Left forelimb (tissue), 1 donor: ENCODE results near the gene DNAJC18.
"Not testable (repeated sequence)": the region's sequence is repeated elsewhere in the genome, so short reads cannot be mapped to it uniquely, and the experiment has no call there.

Source experiments
- DNase-seq: peaks from one replicate; pipeline ENCODE4 v3.0.0-alpha.2; 2018; ENCODE audit warnings: low spot score

The DNAJC18 gene

DNA sequence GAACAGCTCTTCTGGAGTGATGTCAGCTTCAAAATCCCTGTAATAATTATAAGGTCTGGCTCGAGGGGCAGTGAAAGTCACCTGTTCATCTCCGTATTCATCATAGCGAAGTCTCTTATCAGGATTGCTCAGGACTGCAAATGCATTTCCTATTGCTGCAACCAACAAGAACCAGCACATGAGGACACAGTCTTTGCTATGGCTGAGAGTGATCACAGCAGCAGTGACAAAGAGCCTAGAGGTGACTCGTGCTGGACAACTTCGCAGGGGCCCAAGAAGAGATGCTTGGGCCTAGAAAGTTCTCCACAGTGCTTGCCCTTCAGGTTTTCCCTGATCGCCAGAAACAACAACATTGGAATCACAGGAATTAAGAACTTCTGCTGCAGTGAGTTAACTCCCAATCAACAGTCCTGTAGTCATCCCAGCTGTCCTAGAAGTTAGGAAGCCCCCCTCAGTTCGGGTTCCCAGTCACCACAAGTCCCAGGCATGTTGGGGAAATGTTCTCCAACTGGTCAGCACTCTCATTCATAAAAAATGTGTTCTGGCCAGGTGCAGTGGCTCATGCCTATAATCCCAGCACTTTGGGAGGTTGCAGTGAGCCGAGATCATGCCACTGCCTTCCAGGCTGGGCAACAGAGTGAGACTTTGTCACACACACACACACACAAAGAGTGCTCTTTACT lies 13.0 kb downstream of the DNAJC18 start:
- DNase-seq = no peak

DNA sequence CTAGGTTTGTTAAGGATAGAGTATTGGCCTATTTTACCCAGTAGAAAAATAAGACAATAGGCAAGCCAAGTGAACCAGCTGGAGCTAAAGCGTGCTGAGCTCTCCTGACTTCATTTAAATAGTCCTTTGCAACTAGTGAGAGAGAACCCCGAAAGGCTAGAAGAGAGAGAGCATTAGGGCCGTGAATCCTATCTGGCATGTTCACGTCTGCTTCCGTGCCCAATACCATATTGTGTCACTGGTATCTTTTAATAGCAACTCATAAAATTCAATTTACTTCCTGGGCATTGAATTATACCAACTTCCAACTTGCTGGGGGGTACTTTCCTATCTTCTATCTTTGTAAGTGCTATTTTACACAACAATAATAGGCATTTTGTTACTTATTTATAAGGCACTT lies 13.8 kb downstream of the DNAJC18 start:
- DNase-seq = no peak

DNA sequence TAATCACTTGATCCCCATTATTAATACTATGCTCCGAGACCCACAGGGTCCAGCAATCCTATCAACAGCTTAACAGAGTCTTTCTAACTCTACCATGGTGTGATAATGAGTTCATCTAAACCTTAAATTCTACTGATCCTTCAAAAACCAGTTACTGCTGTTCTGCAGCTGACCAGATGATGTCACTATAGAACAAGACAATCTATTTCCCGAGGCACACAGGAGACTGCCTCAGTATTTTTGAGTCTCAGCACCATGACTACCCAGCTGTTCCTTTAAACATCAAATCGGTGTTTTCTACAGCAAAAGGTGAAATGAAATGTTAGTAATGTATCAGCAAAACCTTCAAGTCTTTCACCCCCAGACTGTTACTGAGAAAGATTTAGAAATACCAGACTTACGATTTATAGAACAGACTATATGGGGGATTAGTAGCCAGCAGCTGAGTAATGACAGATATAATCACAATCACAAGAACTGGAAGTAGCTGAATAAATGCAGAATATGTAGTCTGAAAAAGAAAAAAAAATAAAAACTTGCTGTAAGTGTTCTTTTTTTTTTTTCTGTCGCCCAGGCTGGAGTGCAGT lies 16.9 kb downstream of the DNAJC18 start:
- no peak for DNase-seq

DNA sequence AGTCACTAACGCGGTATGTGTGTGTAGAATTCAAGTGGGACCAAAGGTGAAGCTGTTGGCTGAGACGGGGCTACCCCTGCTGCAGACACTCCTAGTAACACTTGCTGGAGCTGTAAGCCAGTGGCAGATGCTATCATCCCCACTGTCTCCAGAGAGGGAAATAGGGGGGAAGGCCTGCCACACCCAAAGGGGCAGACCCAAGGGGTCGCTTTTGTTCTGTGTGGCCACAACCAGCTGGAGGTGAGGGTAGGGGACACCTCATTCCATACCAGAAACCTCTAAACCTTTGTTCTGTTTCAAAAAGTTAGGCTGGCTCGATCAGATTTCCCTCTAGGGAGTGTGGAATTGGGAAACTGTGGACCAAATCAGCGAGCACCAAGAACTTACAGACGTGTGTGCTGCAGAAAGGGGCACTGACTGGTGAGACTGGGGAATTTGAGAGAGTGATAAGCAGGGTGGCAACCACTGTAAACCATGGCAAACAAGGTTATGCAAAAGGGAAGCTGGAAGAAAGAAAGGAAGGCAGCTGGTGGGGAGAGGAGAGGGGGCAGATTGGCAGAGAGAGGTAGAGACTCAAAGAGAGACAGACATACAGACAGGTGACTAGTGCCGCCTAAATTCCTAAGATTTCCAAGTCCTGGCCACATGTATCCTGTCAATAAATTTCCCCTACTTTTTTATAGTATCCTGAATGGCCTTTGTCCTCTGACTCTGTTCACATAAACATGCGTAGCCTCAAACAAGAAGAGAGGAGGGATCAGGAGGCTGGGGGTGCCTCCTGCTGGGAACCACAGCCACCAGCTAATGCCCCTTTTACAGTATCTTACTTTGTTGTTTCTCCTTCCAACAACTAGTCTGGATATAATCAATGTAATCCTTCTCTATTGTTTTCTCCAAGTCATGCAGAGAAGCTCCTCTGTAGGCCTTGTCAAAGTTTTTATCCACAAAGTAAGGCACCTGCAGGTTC lies 19.8 kb downstream of the DNAJC18 start:
- no peak for DNase-seq

DNA sequence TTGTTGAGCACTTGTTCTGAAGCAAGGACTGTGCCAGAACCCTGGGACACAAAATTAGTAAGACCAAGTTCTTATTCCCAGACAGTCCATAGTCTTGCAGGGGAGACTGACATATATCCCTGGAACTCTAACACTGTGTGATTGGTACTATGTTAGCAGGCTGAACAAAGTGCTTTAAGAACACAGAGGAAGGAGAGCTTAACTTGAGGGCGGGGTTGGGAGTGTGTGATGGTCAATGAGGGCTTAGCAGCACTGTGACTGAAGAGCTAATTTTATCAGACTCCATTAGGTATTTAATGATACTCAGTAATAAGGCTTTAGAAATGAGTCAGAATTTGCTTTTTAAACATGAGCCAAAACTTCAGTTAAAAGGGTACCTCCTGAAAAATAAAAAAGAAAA lies 20.5 kb downstream of the DNAJC18 start:
- no peak for DNase-seq

DNA sequence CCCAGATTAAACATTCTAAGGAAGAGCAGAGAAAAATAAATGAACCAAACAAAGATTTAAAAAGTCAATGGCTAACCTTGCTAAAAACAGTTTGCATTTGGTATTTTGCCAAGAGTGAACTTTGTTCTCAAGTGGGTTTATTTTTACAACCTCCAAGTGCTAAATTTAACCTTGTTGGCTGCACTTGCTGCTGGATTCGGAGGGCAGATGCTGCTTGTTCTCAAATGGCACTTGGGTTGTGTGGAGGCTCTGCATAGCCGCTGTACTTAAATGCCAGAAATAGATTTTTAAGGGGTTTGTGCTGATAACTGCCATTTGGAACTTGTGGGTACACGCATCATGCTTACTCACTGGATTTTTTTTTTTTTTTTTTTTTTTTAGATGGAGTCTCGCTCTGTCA lies 22.1 kb downstream of the DNAJC18 start:
- DNase-seq = no peak

DNA sequence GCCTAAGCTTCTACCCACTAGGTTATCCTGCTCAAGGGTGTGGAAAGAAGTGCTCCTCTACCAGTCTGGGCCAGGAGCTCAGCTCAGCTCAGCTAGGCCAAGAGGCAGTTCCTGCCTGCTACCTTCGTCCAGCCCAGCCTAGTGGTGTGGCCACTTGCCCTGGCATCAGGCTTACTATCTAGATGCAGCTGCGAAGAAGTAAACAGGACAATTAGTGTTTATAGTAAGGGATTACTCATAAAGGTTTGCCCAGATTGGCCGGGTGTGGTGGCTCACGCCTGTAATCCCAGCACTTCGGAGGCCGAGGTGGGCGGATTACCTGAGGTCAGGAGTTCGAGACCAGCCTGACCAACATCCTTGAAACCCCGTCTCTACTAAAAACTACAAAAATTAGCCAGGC lies 22.7 kb downstream of the DNAJC18 start:
- no peak for DNase-seq

DNA sequence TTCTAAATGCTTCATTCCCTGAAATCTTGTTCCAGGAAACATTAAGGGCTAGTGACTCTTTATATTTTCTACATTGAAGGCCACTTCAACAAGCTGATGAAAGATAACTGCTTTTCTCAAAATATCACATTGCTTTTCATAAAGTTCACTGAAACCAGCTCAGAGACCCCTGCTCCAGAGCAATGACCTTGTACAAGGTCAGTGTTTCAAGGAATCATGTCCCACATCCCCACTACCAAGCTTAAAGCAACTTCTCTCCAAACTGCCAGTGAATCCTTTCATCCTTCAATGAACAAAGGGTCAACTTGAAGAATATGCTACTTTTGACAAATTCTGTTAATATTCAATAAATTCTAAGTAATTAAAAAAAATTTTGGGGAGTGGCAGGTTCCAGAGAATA lies 23.5 kb downstream of the DNAJC18 start:
- DNase-seq = no peak

DNA sequence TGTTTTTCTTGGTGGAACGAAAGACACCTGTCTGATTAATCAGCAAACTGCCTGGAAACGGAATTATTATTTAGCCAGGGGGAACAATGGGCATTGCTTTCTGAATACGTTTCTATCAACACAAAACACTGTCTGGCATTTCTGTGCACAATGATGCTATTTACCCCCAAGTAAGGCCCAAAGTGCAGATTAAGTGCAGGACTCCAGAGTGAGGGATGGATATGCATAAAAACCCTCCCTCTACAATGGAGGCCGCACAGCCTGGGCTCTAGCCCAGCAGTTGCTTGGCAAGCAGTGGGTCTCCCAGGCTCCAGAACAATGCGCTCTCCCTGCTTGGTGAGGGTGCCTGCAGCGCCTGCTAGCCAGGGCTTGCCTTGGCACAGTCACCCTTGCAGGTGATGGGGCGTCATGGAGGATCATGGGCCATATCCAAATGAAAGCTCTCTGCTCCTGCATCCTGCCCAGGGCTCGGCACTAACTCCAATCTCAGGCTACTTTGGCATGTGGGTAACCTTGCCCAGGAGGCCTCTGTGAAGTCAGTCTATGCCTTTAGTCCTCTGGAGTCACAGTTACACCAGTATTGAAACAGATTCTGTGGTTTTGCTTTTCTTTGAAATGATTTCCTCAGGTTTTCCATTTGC lies 24.0 kb downstream of the DNAJC18 start:
- DNase-seq = no peak

DNA sequence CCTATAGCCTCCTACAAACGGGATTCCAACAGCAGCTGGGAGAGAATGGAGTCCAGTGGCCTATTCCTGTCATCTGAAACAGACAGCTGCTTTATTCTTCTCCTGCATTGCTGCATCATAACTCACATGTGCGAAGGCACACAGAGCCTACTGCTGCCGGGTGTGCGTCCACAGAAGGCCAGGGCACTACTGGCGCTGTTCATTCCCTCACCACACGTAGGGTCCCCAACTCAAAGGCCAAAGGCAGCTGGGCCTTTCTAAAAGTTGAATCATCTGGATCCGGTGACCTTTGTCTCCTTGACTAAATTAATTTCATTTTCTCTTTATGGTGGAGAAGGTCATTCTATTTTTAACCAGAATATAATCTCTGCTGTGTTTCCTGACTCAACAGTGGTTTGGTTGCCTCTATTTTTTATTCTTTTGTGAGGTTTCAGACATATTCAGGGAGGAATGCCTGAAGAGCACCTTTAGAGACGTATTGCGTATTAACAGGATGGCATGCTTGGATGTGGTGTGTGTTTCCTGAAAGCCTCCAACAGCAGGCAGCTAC lies 24.7 kb downstream of the DNAJC18 start:
- DNase-seq = no peak

DNA sequence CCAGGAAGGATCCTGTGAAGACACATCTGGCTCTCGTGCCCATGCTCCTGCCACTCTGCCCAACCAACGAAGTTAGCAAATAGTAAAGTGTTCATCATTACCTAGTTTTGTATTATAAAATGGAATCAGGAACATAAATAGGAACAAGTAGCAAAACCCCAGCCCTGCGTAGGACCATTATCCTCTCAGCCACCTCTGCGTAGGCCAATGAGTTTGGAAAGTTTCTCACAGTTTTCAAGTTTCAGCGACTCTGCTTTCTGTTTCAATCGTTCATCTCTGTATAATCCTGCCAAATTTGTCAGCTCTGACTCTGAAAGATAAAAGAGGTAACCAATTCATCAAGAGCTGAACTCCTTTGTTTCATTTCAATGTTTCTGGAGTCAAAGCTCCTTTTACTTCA lies 25.4 kb downstream of the DNAJC18 start:
- DNase-seq = no peak

DNA sequence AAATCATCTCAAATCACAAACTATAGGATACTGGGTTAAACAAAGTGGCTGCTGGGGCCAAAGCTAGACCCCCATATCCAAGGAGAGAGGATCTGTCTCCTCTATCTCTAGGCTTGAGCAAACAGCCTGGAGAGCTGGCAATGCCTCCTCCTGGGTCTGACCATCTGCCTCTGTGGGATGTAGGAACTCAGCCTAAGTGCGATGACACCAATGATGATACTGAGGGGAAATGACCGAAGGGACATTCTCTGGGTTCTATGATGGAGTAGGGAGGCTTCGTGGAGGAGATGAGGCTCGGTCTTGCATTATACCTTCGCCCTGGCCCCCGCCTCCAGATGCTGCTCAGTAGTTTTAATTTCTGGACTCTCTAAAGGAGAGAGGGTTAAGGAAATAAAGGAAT lies 26.2 kb downstream of the DNAJC18 start:
- DNase-seq = no peak

DNA sequence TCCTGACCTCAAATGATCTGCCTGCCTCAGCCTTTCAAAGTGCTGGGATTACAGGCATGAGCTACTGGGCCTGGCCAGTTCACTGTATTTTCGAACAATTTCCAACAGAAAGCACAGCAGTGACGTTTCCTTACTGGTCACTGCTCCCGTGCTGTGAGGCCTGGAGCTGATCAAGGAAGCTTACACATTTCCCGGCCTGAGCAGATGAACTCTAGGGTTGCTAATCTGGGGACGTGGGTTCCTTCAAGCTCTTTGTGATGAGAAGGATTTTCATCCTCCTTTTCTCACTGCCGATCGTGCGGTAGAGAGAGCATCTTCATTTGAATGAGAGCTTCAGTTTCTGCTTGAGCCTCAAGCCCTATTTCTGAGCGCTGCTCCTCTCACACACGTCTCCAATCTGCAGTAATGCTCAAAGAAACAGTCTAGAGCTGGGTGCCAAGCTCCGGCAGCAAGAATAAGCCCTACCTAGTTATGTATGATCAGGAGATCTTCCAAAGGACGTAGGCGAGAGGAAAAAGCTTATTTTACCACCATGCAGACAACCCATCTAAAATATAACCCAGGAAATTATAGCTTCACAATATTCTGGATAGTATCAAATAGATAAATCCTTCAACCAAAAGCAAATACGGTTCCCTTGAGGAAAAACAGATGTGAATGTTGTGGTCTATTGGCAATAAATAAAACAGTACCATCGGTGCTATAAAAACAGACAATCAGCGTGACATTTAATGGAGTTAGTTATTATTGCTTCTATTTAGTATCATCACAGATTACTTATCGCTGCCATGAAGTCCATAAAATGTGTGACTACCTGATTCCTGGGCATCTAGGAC lies 28.1 kb downstream of the DNAJC18 start:
- no peak for DNase-seq

DNA sequence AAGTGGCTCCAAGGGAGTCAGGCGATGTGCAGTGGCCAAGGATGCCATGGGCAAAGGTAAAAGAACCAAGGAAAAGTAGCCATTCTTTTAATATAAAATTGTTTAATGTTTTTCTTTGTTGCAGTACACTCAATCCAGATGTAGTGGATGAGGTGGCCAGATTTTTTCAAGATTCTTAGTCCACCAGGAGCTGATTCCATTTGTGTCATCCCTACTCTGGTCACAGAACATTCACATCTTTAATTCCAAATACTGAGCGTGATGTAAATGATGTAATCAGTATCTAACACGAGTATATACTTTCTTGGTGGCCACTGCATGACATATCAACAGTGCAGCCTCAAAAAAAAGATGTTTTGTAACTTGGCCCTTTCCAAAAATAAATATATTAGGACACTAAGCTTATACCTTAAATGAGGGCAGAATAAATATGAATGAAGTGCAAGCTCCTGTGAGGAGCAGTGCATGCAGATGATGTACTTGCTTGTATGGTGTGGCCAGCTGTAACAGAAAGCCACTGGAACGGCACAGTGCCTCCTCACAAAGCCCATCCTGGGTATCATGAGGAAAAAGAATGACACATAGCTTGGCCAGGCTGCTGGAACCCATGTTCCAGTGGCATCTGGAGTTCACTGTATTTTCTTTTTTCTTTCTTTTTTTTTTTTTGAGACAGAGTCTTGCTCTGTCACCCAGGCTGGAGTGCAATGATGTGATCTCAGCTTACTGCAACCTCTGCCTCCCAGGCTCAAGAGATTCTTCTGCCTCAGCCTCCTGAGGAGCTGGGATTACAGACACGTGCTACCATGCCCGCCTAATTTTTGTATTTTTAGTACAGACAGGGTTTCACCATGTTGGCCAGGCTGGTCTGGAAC lies 29.0 kb downstream of the DNAJC18 start:
- no peak for DNase-seq

DNA sequence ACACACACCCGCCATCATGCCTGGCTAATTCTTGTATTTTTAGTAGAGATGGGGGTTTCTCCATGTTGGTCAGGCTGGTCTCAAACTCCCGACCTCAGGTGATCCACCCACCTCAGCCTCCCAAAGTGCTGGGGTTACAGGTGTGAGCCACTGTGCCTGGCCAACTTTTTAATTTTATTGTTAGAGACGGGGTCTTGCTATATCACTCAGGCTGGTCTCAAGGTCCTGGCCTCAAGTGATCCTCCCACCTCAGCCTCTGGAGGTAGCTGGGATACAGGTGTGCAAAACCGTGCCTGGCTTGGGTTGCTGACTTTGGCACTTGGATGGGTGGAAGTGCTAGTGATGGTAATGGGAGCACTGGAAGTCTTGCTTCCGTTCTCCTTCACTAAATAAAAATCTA lies 30.2 kb downstream of the DNAJC18 start:
- DNase-seq = not testable (repeated sequence)

DNA sequence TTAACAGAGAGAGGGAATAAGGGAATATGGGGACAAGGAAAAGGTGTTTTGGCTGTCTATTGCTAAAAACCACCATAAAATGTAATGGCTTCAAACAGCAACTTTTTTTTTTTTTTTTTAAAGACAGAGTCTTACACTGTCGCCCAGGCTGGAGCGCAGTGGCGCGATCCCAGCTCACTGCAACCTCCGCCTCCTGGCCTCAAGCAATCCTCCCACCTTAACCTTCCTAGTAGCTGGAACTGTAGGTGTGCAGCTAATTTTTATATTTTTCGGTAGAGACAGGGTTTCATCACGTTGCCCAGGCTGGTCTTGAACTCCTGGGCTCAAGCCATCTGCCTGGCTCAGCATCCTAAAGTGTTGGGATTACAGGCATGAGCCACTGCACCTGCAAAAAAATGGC lies 31.1 kb downstream of the DNAJC18 start:
- no peak for DNase-seq

DNA sequence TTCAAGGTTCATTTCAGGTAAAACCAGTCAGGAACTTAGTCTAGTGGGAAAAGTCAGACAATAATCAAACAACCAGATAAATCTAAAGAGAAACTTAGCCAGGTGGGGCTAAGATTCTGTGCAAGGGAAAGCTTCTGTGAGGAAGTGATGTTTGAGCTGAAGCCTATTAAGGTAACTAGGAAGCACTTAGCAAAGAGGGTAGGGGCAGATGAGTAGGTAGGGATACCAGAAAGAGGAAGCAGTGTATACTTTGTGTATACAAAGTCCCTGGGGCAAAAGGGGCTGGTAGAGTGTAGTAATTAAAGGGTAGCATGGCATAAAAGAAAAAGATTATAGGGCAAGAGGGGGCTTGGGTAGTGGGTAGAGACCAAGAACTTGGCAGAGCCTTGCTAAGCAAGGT lies 31.8 kb downstream of the DNAJC18 start:
- DNase-seq = no peak

DNA sequence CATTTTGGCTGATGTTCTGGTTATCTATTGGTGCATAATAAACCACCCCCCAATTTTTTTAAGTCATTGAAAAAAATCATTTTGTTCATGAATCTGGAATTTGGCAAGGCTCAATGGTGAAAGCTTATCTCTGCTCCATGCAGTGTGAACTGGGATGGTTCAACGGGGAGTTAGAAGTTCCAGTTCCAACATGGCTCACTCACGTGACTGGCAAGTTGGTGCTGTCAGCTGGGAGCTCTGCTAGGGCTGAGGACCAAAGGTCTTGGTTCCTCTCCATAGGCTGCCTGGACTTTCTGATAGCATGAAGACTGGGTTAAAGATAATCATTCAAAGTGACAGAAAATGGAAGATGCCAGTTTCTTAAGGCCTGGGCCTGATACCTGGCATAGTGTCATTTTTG lies 32.4 kb downstream of the DNAJC18 start:
- no peak for DNase-seq

DNA sequence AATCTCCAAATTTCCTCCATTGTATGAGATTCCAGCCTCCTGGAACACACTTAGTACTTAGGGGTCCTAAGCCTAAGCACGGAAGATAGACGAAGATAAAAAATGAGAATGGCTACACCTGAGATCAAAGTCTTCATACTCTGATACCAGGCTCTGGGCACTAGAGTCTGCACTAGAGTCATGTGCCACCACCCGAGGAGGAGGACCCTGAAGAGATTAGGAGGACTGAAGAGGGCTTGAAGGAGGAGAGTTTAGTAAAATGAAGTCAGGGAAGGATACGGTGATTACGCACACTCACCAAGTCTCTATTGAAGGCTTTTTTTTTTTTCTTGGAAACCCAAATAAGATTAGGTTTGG lies 34.9 kb downstream of the DNAJC18 start:
- no peak for DNase-seq

DNA sequence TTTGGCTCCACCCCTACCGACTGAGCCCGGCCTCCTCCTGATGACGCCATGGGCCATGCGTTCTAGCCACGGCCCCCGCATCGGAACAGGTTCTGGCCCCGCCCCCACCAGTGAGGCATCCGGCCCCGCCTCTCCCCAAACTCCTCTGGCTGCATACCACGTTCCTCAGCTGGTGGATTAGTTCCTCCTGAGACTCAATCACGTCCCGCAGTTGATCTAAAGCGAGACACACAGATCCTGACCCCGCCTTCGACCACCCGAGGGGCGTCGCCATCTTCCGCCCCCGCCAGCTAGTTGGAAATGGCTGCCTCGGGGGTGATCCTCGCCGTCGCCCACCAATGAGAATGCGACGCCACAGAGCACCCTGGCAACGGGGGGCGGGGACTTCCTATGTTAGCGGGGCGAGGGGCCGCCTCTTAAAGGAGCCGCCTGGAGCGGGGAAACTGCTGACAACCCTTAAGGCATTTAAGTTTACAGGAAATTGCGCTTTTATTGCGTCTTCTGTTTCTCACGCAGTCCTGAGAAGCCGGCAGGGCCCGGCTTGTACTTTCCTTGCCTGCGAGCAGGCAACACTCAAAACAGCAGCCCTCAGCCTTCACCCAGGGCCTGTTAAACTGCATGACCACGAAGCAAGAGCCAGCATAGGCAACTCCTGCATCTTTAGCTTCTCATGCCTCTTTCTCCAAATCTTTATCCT lies 35.4 kb downstream of the DNAJC18 start, which contains the start of gene SPATA24:
TSS of gene SPATA24 (minus strand) at position 303 of the 697 bp plus-strand sequence. CDS start at position 274, 29 bp downstream.
- peak; percentile 99 for DNase-seq
